Activated CD4-positive, alpha-beta T cell treated with anti-CD3 and anti-CD28 coated beads, Interleukin-2, amount 50 U/mL, for 4 hours (primary cell): ENCODE measurements around the gene USP19.
A peak's percentile ranks its signal among the peaks of the same experiment; 100 is the strongest.

ENCODE experiments used
- DNase-seq, 2 experiments: peaks; one replicate each; pipeline ENCODE4 v3.0.0-alpha.2; 2020

USP19 gene

GRCh38 chr3:49104052-49104426 is 16.6 kb downstream of the USP19 start:
- DNase-seq, result no peak

GRCh38 chr3:49100046-49100615 is 20.5 kb downstream of the USP19 start:
- DNase-seq, result no peak

GRCh38 chr3:49098910-49099630 is 21.6 kb downstream of the USP19 start:
- DNase-seq, result no peak

- DNase-seq, result no peak
Observed at GRCh38 chr3:49098429-49098828, 22.2 kb downstream of the USP19 start.

GRCh38 chr3:49093853-49094767 is 26.5 kb downstream of the USP19 start, which contains the start of gene QRICH1:
TSS of gene QRICH1 (minus strand) at chr3:49094071. CDS start at chr3:49077017, 17,054 bp downstream.
- peak; percentile 95 to 96 for DNase-seq

- DNase-seq, result peak; percentile 67 to 70
Observed at GRCh38 chr3:49092938-49093852, 27.4 kb downstream of the USP19 start.

- DNase-seq, result no peak
Observed at GRCh38 chr3:49081429-49081828, 39.2 kb downstream of the USP19 start.

GRCh38 chr3:49079270-49079669 is 41.4 kb downstream of the USP19 start:
- DNase-seq, result no peak

- DNase-seq, result no peak
Observed at GRCh38 chr3:49076646-49077045, 44.0 kb downstream of the USP19 start.

GRCh38 chr3:49076116-49076515 is 44.5 kb downstream of the USP19 start:
- no peak for DNase-seq
